HG03342 (cell line): ENCODE data around the gene HDAC10.

ENCODE experiments used
- ATAC-seq: cut with Tn5 transposase; IDR thresholded peaks from one replicate; pipeline ENCODE4 v1.9.1; 2021; ENCODE audit warnings: mild to moderate bottlenecking, moderate library complexity; ENCODE audit not compliant: unreplicated experiment

HDAC10 gene

DNA sequence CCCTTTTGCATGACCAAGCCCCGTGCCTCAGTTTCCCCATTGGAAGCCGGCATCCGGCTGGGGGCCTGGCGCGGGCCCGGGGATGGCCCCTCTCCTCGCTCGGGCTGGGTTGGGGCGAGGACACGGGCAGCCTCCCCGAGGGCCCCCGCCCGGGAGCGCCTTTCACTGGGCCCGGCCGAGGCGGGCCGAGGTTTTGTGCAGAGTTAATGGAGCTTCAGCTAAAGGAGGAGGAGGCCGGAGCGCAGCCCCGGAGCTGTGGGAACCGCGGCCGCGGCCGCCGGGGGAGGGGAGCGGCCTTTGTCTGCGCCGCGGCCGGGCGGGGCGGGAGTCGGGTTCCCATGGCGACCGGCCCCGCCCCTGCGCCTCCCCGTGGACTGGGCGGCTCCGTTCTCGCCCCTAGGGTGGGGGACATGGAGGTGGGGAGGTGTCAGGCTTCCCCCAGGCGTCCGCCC, 20.5 kb upstream of the HDAC10 start:
- no peak for ATAC-seq

DNA sequence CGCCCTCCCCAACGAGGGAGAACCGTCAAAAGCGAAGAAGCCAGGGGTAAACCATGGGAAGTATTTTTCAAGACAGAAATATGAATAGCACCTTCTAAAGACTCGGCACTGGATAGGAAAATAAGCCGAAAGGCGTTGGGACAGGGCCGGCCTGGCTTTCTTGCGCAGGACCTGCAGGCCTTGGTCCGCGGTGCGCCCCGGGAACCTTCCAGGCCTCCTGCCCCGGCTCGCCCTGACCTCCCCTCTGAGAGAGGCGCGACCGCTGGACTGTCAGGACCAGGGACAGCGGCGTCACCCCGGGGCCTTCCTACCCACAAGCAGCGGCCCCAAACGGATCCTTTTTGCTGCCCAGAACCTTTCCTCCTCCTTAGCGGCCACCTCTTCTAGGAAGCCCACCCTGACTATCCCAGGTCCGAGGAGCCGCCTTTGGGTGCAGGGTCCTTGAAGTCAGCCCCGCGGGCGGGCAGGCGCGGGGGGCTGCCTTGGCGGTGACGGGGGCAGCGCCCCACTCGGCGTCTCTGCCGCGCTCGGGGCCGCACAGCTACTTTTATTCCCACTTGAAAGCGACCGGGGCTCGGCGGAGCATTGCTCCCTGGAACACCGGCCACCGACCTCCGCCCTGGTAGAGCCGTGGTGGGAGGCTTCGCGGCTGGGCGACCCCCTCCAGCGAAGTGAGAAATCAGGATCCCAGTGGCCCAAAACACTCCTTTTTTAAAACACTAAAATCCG, 19.8 kb upstream of the HDAC10 start:
- no peak for ATAC-seq

DNA sequence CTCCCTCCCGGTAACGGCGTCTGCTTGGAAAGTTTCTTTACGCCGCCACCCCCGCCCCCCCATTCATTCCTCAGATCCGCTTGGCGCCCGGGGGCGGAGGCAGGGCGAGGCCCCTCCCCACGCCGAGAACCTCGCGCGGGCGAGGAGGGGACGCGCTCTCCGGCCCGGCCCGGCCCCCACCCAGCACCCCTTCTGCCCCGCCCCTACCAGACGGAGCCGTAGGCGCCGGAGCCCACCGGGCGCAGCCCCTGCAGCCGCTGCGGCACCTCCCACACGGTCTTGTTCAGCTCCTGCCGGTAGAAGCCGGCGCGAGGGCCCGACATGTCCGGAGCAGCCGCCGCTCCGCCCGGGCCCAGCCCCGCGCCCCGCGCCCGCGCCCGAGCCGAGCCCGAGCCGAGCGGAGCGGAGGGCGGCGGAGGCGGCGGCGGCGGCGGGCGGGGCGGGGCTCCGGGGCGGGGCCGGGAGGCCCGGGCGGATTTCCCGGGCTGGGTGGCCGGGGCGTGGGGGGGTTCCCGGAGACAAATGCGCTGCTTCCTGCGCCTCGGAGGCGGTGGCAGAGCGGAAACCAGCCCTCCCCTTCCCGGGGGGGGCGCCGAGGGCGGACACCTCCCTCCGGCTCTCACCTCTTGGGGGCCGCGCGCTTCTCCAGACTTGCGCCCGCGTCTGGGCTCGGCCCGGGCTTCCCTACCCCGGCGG, 19.1 kb upstream of the HDAC10 start, which contains the start of gene MAPK11:
TSS of gene MAPK11 (minus strand) at position 411 of the 696 bp plus-strand sequence. CDS start at position 323, 88 bp downstream.
- ATAC-seq = no peak

DNA sequence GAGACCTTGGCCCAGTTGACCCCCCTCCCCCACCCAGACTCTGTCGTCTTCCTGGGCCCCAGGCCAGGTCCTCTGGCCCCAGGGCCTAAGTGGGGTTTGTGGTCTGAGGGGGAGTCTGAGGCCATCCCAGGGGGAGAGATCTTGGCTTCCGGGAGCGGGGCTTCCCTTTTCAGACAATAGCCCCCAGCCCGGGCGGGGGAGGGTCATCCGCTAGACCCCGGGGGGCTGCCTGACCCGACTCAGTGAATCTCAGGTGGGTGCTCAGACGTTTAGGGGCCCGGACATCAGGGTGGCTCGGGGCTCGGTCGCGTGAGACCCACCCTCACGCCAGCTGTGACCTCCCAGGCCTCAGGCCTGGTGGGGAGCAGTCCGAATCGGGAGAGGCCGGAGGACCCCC, 18.5 kb upstream of the HDAC10 start:
- ATAC-seq = no peak

DNA sequence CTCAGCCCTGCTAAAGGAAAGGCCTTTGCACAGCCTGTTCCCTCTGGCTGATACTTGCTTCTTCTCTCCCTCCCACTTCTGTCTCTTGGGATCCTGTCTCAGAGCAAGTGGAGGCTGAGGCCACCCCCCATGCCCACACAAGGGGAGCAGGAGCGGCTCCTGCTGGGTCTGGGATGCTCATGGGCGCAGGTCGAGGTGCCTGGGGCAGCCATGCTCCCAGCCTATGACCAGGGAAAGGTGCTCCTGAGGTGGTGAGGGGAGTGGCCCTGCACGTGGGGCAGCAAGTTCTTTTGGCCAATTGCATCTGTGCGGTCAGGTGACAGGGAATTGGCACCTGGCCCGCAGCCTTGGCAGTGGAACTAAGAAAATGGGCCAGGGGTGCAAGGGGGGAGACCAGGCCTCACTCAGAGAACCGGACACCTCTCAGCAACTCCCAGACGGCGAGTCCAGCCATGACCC, 17.6 kb upstream of the HDAC10 start:
- no peak for ATAC-seq

DNA sequence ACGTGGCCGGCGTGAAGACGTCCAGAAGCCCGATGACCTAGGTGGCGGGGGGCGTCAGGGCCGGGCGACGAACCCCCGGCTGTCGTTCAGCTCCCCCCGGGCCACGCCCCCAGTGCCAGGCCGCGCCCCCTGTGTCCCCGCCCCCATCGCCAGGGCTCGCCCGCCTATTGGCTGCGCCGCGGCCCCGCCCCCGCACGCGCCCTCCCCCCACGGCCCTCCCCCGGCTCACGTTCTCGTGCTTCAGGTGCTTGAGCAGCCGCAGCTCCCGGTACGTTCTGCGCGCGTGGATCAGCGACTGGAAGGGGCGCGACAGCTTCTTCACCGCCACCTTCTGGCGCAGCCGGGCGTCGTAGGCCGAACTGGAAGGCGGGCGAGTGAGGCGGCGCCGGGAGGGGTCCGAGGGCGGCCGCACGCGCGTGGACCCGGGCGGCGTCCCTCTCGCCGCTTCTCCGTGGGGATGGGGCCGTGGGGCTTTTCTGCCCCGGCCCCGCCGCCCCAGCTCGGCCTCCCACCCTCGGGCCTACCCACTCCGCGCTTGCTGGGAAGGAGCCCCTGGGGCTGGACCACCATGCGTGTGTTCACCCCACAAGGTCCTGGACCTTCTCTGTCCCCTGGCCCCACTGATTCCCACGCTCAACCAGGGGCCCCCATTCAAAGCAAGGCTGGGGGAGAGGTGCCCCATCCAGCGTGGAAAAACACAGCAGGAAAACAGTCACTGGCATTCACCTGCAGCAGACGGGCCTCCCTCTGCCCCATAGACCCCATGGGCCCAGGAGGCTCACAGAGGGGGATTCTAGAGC, 16.7 kb upstream of the HDAC10 start:
- no peak for ATAC-seq

DNA sequence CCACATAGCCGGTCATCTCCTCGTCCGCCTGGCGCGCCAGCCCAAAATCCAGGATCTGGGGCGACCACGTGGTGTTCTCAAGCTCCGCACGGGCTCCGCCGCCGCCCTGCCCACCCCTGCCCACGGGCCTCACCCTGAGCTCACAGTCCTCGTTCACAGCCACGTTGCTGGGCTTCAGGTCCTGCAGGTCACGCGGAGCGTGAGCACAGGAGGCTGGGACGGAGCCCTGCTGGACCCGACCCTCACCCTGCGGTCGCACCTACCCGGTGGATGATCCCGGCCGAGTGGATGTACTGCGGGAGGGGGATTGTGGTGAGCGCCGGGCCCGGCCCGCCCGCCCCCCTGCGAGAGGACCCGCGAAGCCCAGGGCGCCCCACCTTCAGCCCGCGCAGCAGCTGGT, 15.9 kb upstream of the HDAC10 start:
- ATAC-seq = no peak

DNA sequence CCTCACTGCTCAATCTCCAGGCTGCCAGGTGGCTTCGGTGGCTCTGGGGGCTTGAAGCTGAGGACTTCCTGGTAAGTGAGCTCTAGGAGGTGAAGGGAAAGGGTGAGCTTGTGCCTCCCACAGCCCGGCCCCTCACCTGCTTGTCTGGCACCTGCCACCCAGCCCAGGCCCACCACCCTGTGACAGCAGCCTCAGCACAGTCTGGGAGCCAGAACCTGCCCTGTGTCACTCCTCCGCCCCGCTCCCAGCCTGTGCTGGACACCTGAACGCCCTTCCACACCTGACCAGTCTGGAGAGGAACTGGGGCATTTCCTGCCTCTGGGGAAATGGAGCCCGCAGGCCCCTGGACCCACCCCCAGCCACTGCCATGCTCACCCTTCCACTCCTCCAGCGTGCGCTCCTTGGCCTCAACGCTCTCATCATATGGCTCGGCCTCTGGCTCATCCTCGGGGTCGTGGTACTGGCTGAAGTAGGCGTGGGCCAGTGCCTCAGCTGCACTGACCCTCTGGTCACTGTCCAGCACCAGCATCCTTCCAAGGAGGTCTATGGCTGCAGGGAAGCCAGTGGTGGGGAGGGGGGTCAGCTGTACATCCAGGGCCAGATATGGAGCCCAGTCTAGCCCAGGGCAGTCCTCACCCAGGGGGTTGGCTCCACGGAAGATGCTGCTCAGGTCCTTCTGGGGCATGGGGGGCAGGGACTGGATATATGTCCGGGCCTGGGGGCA, 14.0 kb upstream of the HDAC10 start:
- no peak for ATAC-seq

DNA sequence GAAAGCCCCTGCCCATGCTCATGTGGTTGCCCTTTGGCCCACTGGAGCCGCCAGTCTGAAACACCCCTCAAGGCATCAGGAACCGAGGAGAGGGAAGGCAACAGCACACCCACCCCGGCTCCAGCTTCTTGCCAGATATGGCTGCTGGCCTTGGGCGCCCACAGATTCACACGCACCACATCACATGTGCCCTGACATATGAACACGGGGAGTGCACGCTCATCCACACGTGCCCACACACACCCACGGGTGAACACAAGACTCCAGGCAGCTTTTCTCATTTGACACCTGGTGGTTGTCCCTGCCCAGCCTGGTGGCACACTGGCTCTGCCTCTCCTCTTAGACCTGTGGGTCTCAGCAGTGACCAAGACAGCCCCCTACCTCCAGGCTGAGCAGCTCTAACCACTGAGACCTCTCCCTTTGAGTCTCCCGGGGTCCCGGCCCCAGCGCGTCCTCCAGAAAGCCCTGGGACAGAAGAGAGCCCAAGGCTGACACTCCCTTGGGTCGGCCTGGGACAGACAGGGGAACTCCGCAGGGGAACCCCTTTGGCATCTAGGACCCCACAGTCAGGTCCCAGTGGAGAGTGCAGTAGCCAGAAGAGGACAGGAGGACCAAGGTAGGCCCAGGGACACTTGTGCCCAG, 13.2 kb upstream of the HDAC10 start:
- no peak for ATAC-seq

DNA sequence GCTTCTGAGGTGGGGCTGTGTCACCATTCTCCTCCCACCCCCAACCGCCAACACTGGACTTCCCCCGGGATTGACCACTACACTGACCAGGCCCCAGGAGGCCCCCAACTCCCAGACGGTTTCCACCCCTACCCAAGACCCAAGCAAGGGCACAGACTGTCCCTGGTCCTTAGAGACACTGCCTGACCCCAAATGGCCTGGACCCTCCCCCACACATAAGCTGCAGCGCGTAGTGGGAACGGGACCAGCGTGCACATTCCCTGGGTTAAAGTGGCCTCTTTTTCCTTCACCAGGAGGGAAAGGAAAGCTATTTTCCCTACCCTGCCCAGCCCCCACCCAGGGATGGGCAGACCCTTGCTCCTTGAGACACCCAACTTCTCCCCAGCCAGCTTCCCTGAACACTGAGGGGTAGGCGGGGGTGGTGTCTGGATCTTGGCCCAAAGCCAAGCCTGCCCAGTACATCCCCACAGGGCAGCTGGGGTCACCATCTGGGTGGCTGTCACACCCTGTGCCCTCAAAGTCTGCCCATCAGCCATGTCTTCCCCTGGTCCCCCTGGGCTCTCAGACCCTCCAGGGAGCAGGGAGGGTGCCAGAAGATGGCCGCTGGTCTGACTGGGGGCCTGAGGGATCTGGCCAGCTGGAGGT, 12.0 kb upstream of the HDAC10 start:
- no peak for ATAC-seq

DNA sequence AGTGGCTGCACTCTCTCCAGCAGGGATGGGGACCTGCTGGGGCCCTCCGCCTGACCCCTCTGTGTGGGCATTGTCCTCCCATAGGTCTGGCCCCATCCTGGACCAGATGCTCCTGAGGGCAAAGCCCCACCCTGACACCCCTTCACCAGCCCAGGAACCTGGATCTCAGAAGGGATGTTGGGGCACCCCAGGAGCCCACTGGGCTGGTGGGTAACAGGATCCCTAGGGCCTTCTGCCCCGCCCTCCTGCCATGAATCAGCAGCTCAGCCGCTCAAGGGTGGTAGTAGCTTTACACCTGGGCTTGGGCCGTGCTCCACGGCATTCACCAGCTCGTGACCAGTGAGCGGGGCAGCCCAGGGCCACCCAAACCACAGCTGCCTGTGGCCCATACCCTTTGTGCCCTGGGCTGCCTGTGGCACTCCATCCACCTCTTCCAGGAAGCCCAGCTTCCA, 11.4 kb upstream of the HDAC10 start:
- no peak for ATAC-seq

DNA sequence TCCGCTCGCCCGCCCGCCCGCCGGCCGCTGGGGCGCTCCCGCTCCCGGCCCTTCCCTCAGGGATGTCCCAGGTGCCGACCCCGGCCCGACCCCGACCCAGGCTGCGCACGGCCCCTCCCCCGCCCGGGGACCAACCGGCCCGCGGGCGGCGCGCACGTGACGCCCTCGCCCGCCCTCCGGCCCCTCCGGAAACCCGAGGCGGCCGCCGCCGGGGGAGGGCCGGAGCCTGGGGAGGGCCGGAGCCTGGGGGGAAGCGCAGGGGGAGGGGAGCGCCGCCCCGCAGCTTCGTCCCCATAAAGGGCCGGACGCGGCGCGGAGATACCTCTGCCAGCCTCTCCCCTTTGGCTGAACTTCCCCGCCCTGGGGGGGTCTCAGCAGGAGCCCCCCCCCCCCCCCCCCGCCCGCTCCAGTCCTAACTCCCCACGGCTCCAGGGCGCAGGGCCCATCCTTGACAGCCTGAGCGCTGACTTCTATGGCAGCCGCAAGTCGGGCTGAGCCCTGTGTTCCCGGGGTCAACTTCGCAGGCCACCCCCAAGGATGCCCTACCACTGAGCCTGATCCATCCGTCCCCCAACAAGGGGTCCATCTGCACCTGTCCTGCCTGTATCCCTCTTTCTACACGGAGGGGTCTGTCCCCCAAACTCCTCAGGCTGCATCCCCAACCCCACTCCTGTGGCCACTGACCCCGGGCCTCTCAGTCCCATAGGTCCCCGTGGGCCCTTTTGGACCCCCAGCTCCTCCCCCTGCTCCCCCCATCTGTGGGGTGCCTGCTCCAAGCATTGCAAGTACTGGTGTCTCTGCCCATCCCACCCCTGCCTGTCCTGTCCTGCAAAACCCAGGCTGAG, 10.8 kb upstream of the HDAC10 start, which contains the start of gene MAPK12:
TSS of gene MAPK12 (minus strand) at position 69 of the 845 bp plus-strand sequence. CDS start 174 bp downstream, outside the sequence.
- ATAC-seq = no peak

DNA sequence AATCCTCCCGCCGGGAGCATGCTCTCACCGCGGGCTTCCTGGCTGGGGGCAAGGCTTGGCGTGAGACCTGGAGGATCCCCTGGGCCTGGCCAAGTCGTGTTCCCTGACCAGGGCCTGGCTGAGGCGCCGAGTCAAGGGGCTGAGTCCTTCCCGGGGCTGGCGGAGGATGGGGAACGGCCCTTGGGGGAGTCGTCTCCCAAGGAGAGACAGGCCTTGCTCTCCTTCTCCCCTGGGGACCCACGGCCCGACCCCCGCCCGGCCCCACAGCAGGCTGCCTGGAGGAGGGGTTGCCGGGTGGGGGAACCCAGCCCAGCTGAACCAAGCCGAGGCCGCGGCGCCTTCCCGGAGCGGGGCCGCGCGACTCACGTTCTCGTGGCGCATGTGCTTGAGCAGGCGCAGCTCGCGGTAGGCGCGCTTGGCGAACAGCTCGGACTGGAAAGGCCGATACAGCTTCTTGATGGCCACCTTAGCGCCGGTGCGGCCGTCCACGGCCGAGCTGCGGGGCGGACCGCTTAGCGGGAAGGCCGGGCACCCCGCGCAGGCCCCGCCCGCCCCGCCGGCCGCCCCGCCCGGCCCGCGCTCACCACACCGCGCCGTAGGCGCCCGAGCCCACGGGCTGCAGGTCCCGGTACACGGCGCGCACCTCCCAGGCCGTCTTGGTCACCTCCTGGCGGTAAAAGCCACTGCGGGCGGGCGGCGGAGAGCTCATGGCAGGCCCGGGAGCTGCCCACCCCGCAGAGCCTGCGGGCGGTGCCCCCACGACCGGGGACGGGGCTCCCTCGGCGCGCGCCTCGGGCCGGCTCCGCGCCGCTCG, 9.9 kb upstream of the HDAC10 start:
- ATAC-seq = no peak

DNA sequence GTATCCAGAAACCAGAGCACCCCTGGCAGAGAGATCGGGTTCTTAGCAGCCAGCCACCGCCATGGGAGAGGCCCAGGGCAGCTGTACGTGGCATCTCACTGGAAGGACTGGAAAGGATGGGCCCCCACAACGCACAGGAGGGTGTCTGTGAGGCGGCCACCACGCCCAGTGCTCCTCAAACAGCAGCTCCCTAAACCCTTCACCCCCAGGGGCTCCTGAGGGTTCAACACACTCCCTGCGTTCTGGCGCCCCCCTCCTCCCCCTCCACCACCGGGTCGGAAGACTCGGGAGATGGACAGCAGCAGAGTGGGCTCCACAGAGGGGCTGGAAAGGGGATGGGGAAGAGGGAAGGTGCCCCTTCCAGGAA, 9.4 kb upstream of the HDAC10 start:
- no peak for ATAC-seq

DNA sequence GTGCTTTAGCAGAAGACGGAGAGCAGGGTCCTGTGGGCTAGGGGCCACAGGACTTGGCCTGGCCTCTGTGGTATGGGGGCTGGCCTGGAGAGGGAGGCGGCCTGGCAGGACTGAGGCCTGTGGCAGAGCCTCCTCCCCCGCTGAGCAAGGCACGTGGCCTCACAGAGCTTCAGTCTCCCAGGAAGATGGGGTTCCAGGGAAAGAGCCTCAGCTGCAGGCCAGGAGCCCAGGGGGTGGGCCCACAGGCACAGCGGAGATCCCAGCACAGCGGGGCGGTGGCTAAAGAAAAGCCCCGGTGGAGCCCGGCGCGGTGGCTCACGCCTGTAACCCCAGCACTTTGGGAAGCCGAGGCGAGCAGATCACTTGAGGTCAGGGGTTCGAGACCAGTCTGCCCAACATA, 8.2 kb upstream of the HDAC10 start:
- no peak for ATAC-seq

DNA sequence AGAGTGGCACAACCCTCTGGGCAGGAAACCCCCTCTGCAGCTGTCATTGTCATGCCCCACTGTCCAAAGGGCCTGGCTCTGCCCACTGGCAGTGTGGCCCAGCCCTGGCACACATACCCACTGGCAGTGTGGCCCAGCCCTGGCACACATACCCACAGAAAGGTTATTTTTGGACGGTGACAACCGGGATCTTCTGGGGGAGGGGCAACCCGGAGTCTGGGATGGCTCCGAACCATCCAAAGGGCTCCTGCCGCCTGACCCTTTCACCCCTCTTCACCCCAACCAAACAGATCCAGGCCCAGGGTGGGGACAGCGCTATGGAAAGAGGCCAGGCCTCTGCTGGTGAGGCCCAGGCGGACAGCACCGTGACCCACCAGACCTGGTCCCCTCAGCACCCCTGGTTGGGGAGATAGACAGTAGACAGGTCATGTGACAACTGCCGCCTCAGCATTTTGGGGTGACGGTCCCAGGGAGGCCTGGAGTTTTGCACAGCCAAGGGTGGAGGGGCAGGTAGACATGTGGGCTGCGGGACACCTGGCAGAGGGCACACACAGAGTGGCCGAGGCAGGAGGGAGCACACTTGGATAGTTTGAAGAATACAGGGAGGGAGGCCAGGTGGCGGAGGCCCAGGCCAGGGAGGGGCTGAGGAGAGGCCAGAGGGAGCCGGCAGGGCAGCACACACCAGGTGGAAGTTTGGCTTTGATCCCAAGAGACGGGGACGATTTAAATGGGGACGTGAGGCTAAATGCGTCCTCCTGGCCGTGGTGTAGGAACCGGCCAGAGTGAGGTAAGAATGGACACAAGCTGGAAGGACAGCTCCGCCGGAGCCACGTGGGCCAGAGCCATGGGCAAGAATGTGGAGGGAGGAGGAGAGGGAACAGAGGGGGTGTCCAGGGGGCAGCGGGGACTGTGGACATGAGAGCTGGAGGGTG, 7.6 kb upstream of the HDAC10 start:
- ATAC-seq = no peak
